Transverse colon (tissue), 4 donors: ENCODE data around the gene CTU1.

Experiments used
- EP300 ChIP-seq: sonication (generic); formaldehyde crosslinking; IDR thresholded peaks from one replicate; pipeline ENCODE4 v1.6.1; 2017; ENCODE audit warnings: antibody characterized with exemption, low read depth
- POLR2A ChIP-seq: fragments of 450-650 bp; IDR thresholded peaks from one replicate; pipeline ENCODE4 v1.6.1; 2016; ENCODE audit warnings: antibody characterized with exemption, mild to moderate bottlenecking, moderate library complexity
- POLR2AphosphoS5 ChIP-seq, 3 donors: sonication (generic); formaldehyde crosslinking; IDR thresholded peaks; one replicate each; pipeline ENCODE4 v1.6.1; 2016; ENCODE audit warnings: antibody characterized with exemption in 3 of 3
- TF ChIP-seq, protein P1 (sequence below), 5 experiments: fragments of 200-600 bp in 3 of 5; fragments of 450-650 bp in 2 of 5; sonication (generic) in 3 of 5; IDR thresholded peaks; 1 replicate in 2 of 5; 2 replicates in 3 of 5; pipeline ENCODE4 v1.5.1; 2016 to 2017; ENCODE audit warnings: antibody characterized with exemption in 5 of 5, inconsistent platforms in 3 of 5, mild to moderate bottlenecking in 2 of 5, moderate library complexity in 1 of 5

DNA sequence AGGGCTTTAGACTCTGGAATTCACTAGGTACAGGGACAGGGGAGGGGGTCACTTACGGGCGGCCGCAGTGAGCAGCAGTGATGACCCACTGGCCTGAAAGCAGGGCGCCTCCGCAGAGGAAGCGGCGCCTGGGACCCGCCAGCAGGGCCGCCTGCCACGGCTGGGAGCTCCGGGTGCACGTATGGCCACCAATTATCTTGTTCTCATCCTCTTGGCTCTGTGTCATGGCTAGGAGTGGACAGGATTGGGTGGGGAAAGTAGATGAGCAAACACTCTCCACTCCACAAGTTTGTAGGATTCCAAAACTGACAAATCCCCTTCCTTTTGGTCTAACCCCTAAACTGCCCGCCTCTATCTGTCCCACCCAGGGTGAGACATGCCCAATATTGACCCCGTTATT lies 26.7 kb downstream of the CTU1 start:
- TF ChIP-seq, protein P1, sequence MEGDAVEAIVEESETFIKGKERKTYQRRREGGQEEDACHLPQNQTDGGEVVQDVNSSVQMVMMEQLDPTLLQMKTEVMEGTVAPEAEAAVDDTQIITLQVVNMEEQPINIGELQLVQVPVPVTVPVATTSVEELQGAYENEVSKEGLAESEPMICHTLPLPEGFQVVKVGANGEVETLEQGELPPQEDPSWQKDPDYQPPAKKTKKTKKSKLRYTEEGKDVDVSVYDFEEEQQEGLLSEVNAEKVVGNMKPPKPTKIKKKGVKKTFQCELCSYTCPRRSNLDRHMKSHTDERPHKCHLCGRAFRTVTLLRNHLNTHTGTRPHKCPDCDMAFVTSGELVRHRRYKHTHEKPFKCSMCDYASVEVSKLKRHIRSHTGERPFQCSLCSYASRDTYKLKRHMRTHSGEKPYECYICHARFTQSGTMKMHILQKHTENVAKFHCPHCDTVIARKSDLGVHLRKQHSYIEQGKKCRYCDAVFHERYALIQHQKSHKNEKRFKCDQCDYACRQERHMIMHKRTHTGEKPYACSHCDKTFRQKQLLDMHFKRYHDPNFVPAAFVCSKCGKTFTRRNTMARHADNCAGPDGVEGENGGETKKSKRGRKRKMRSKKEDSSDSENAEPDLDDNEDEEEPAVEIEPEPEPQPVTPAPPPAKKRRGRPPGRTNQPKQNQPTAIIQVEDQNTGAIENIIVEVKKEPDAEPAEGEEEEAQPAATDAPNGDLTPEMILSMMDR (IDR thresholded peaks at IDR 0.05): no peak
- no peak for TF ChIP-seq POLR2AphosphoS5 (IDR thresholded peaks at IDR 0.05)
- no peak for TF ChIP-seq POLR2A
- TF ChIP-seq EP300: no peak
